Activated T-cell treated with anti-CD3 and anti-CD28 coated beads, Interleukin-2, amount 50 U/mL, for 24 hours (primary cell): Measurements from ENCODE around the gene COG7.
A peak's percentile ranks its signal among the peaks of the same experiment; 100 is the strongest.
"Not testable (repeated sequence)": the region's sequence is repeated elsewhere in the genome, so short reads cannot be mapped to it uniquely, and the experiment has no call there.

Source experiments
- DNase-seq: peaks from one replicate; pipeline ENCODE4 v3.0.0-alpha.2; 2020
- H3K27ac Mint-ChIP-seq: 2 replicates; pipeline ENCODE4 v1.8.0; 2020; ENCODE audit warnings: mild to moderate bottlenecking, mixed read lengths
- H3K27me3 Mint-ChIP-seq: 2 replicates; pipeline ENCODE4 v1.8.0; 2020; ENCODE audit warnings: mixed read lengths
- H3K36me3 Mint-ChIP-seq: 2 replicates; pipeline ENCODE4 v1.8.0; 2020; ENCODE audit warnings: low read depth, mixed read lengths
- H3K4me1 Mint-ChIP-seq: 2 replicates; pipeline ENCODE4 v1.8.0; 2020; ENCODE audit warnings: low read depth, mixed read lengths
- H3K4me3 Mint-ChIP-seq: 2 replicates; pipeline ENCODE4 v1.8.0; 2020; ENCODE audit warnings: mild to moderate bottlenecking, moderate library complexity, mixed read lengths
- H3K9me3 Mint-ChIP-seq: 2 replicates; pipeline ENCODE4 v1.8.0; 2020; ENCODE audit warnings: mixed read lengths

Gene COG7

DNA sequence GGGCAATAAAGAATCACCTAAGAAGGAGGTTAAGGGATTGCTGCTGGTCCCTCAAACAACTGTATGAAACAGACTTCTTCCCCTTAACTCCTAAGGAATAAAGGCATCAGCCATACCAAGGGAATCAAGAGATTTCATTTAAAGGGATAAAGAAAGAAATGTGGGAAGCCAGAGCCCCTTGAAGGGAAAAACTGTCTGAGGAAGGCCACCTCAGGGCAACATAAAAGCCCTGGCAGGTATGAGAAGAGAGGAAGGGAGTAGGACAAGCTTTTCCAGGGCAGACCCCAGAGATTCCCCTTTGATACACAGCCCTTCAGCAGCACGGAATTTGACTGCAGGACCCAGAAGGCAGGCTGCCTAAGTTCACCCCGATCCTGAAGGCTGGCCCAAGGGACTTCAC lies 43.5 kb downstream of the COG7 start:
- no peaks in the 10 kb centered on the region for H3K4me1 Mint-ChIP-seq
- peaks cover 88% of the 10 kb centered on the region for H3K36me3 Mint-ChIP-seq
- no peaks in the 10 kb centered on the region for H3K9me3 Mint-ChIP-seq
- no peak overlapping the region for H3K27ac Mint-ChIP-seq
- no peak for DNase-seq
- no peaks in the 10 kb centered on the region for H3K27me3 Mint-ChIP-seq
- H3K4me3 Mint-ChIP-seq = no peak overlapping the region

DNA sequence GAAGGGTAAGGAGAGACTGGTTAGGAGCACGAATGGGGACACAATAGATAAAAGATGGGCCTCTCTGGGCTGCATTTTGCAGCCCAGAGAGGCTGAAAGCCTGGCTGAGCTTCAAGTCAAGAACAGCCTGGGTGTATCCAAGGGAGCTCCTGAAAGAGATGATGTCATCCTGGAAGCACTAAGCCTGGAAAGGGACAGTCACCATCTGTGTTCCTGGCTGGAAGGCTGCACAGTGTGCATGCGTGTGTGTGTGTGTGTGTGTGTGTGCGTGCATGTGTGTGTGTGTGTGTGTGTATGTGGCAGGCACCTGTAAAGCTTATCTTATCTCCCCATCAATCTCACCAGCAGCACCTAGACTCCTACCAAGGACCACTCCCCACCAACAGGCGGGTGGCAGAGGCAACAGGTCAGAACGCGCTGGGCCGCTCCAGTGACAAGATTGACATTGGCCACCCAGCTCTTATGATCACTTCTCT lies 44.1 kb downstream of the COG7 start:
- Mint-ChIP-seq H3K9me3 (no peaks in the 10 kb centered on the region), H3K4me3 (no peak overlapping the region), H3K36me3 (peaks cover 88% of the 10 kb centered on the region), H3K27me3 (no peaks in the 10 kb centered on the region), H3K4me1 (no peaks in the 10 kb centered on the region), H3K27ac (no peak overlapping the region)
- DNase-seq = no peak

DNA sequence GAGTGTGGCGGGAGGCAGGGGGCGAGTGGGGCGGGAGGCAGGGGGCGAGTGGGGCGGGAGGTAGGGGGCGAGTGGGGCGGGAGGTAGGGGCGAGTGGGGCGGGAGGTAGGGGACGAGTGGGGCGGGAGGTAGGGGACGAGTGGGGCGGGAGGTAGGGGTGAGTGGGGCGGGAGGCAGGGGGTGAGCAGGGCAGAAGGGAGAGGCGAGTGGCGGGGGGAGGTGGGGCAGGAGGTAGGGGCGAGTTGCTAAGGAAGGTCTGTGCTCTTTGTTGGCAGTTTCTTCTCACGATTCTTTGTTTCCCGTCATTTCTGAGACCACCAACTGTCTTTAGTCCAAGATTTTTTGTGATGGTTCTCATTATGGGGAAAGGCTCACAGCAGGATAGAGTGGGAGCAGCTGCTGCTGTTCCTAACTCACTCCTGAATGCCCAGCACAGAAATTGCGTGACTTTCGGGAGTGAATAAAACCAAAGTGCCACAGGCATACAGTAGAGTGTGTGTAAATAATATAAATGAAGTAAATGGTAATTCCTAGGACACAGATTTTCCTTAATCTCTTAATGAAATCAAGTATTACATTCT lies 44.7 kb downstream of the COG7 start:
- Mint-ChIP-seq H3K27ac (no peak overlapping the region), H3K27me3 (no peaks in the 10 kb centered on the region), H3K36me3 (peaks cover 88% of the 10 kb centered on the region), H3K4me3 (no peak overlapping the region), H3K9me3 (no peaks in the 10 kb centered on the region), H3K4me1 (no peaks in the 10 kb centered on the region)
- DNase-seq = no peak

DNA sequence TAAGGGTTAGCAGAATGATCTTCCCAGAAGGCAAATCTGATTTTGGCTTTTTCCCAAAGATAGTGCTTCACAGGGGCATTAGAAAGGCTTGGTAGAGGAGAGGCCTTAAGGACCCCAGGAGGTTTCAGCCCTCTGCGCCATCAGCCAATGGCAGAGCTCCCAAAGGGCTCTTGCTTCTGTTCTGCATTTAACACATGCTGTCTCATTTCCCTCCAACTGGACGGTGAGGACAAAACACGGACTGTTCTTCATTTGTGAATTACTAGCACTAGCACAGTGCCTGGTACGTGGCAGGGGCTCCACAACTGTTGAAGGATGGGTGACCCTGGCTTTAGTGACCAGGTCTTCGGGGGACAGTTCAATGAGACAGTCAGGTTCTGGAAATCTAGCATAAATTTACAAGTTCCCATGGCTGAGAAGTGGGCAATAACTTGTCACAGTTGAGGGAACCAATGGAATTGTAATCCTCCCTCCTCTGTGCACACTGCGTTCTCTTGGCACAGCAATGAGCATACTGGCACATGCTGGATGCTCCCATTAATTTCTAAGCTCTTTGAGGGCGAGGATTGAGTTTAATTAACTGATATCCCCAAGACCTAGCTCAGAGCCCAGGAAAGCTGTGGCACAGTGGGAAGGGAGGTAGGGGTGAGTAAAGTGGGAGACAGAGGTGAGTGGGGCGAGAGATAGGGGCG lies 45.4 kb downstream of the COG7 start:
- Mint-ChIP-seq H3K27me3 (no peaks in the 10 kb centered on the region), H3K4me1 (no peaks in the 10 kb centered on the region), H3K9me3 (no peaks in the 10 kb centered on the region), H3K4me3 (no peak overlapping the region), H3K27ac (no peak overlapping the region), H3K36me3 (peaks cover 88% of the 10 kb centered on the region)
- DNase-seq = no peak

DNA sequence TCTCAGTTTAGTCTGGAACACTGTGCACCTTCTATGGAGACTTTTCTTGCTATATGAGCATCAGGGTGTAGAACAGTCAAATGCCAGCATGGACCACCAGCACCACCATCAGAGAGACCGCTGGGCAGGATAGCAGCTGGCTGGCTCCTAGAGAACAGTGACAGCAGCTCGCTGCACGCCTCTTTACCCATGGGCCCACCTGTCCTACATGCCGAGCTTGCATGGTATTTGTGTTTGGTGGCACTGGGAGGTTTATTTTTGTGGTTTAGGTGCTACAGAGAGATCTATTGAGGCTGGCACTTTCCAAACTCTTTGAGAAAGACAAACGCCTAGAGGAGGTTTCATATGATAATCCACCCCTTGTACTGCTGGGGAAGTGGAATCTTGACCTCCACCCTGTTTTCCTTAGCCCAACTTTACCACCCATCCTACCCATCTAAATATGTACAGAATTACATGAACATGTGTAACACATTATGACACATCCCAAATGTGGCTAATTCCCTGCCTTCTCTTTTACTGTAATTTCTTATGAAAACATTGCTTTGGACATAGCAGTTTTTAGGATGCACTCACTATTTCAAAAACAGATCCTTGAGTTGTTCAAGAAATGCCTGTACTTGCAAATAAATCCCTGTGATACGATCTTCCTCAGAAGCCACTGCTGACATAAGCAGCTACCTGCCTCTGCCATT lies 46.3 kb downstream of the COG7 start:
- Mint-ChIP-seq H3K27ac (no peak overlapping the region), H3K9me3 (no peaks in the 10 kb centered on the region), H3K4me3 (no peak overlapping the region), H3K27me3 (no peaks in the 10 kb centered on the region), H3K4me1 (no peaks in the 10 kb centered on the region), H3K36me3 (peaks cover 88% of the 10 kb centered on the region)
- DNase-seq = no peak

DNA sequence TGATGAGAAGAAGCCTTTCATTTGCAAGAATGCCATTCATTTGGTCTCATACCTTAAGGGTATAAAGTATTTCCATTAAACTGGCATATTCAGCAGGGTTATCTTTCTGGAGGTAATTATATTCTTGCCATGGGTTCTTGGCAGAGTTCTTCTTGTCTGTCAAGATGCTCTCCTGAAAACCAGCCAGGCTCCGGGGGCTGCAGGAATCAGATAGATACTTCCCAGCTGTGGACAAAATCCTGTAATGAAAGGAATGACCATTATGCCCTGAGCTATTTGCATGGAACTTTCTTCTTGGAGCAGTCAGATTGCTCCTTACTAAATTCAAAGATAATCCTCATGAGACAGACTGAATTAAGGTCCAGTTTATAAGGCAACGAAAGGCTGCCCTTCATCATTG lies 47.0 kb downstream of the COG7 start:
- Mint-ChIP-seq H3K36me3 (peaks cover 88% of the 10 kb centered on the region), H3K27ac (no peak overlapping the region), H3K4me1 (no peaks in the 10 kb centered on the region), H3K27me3 (no peaks in the 10 kb centered on the region), H3K4me3 (no peak overlapping the region), H3K9me3 (no peaks in the 10 kb centered on the region)
- no peak for DNase-seq

DNA sequence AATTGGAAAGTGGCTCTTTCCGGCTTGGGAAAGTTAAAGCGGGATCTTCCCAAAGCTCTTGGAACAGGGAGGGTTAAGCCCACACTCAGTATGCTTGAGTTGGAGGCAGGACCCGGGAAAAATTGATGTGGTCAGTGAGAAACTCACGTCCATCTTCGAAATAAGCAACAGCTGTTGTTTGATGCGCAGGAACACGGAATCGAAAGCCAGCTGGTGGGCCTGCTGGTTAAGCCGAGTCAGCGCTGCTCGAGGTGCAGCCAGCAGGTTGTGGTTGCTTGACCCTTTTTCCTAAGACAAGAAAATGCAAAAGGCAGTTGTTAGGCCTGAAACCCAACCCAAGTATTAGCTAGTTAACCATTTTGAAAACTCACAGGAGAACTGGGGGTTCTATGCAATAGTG lies 49.4 kb downstream of the COG7 start:
- H3K27ac Mint-ChIP-seq = no peak overlapping the region
- no peaks in the 10 kb centered on the region for H3K27me3 Mint-ChIP-seq
- no peak overlapping the region for H3K4me3 Mint-ChIP-seq
- no peaks in the 10 kb centered on the region for H3K4me1 Mint-ChIP-seq
- no peak for DNase-seq
- H3K36me3 Mint-ChIP-seq = peaks cover 90% of the 10 kb centered on the region
- no peaks in the 10 kb centered on the region for H3K9me3 Mint-ChIP-seq

DNA sequence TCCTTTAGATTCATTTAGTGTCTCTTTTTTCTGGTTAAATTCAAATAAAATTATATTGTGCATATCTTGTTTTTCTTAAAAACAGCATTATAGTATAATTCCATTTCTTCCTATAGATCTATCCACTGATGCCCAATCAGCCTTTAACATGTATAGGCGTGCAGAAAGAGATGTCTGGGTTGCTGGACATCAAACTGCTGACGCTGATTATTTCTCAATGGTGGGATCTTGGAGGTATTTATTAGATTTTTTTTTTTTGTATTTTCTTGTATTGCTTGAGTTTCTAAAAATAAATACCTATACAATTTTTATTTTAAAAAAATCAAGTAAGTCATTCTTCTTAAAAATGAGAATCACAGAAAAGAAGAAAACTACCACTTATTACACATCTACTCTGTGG lies 50.9 kb downstream of the COG7 start:
- Mint-ChIP-seq H3K4me3 (no peak overlapping the region), H3K4me1 (no peaks in the 10 kb centered on the region), H3K9me3 (no peaks in the 10 kb centered on the region), H3K36me3 (peaks cover 94% of the 10 kb centered on the region), H3K27me3 (no peaks in the 10 kb centered on the region), H3K27ac (no peak overlapping the region)
- DNase-seq = no peak

DNA sequence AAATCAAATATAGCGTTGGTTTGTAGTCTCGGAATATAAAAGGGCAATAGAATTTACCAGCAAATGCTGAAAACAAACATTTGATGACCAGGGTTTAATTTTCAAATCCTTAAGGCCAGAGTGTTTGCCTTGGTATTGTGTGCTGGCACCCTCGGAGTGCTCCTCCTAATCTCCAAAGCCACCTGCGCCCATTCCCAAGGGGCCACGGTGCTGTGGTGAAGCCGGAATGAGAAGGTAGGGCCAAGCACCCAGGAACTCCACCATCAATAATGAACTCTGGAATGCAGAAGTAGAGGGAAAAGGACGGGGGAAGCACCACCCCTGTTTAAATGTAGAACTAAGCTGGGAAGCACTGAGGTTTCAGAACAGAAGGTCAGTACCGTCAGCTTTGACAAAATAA lies 51.9 kb downstream of the COG7 start:
- no peaks in the 10 kb centered on the region for H3K27me3 Mint-ChIP-seq
- H3K4me3 Mint-ChIP-seq = no peak overlapping the region
- H3K4me1 Mint-ChIP-seq = no peaks in the 10 kb centered on the region
- no peak for DNase-seq
- peaks cover 92% of the 10 kb centered on the region for H3K36me3 Mint-ChIP-seq
- H3K9me3 Mint-ChIP-seq = no peaks in the 10 kb centered on the region
- no peak overlapping the region for H3K27ac Mint-ChIP-seq

DNA sequence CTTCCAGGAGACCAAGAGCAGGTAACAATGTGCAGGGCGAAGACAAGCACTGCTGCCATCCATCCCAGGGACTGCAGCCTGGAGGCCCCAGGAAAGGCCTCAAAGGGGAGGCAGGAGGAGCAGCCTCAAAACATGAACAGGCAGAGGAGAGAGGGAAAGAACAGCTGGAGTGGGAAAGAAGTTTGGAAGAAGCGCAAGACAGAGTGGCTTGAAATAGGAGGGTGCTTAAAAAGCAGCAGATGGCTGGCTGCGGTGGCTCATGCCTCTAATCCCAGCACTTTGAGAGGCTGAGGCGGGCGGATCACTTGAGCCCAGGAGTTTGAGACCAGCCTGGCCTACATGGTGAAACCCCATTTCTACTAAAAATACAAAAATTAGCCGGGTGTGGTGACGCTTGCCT lies 52.5 kb downstream of the COG7 start:
- H3K36me3 Mint-ChIP-seq = peaks cover 92% of the 10 kb centered on the region
- not testable (repeated sequence) for H3K4me1 Mint-ChIP-seq, H3K4me3 Mint-ChIP-seq, DNase-seq, H3K9me3 Mint-ChIP-seq, H3K27ac Mint-ChIP-seq, H3K27me3 Mint-ChIP-seq

DNA sequence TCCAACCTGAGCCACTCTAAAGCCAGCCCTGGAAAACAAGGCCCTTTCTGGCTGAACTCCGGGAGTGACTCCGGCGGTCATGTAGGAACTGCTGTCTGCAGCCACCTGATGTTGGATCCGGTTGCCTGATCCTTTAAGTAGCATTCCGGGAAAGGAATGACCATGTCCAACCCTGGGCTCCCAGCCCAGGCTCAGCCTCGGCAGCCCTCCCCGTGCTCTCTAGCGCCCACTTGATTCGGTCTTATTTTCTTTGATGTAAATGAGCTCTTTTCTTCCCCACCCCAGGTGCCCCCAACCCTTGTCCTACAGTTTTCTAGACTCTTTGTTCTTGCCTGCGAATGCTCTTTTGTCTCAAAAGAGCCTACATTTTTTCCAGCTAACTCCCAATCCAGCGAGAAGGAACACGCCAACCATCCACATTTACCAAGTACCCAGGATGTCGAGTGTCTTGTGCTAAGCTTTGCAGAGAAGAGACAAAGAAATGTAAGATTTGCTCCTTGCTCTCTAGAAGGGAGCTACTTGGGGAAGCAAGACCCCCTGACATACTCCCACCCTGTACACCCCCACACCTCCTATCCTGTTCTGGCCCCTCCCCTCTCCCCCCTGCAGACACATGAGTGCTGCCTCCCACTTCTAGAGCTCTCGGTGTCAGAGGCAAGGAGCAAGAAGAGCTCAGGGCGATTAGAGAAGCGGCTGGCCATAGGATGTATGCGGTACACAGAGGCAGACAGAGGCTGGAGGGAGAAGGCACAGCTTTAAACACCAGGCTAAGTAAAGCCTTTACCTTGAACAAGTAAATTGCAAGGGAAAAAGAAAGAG lies 53.8 kb downstream of the COG7 start:
- Mint-ChIP-seq H3K36me3 (peaks cover 88% of the 10 kb centered on the region), H3K27me3 (no peaks in the 10 kb centered on the region), H3K4me3 (no peak overlapping the region), H3K9me3 (no peaks in the 10 kb centered on the region), H3K4me1 (no peaks in the 10 kb centered on the region), H3K27ac (no peak overlapping the region)
- no peak for DNase-seq

DNA sequence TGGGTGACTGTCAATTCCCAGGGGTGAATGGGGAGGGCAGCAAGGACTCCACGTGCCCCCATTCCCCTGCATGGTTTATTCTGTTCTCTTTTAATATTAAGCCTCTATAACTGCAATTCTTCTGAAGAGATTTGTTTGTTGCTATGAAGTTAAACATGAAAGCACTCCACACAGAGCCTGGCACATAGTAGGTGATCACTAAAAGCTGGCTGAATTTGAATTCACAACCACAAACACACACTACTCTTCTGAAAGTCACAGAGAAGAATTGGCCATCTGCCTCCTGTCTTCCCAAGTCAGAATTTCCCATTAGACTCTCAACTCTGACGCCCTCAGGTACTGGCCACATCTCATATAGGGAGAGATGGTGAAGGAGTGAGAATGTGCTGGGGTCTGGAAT lies 55.5 kb downstream of the COG7 start:
- H3K4me3 Mint-ChIP-seq = no peak overlapping the region
- H3K4me1 Mint-ChIP-seq = no peaks in the 10 kb centered on the region
- DNase-seq = no peak
- H3K36me3 Mint-ChIP-seq = peaks cover 88% of the 10 kb centered on the region
- H3K9me3 Mint-ChIP-seq = no peaks in the 10 kb centered on the region
- no peaks in the 10 kb centered on the region for H3K27me3 Mint-ChIP-seq
- H3K27ac Mint-ChIP-seq = no peak overlapping the region

DNA sequence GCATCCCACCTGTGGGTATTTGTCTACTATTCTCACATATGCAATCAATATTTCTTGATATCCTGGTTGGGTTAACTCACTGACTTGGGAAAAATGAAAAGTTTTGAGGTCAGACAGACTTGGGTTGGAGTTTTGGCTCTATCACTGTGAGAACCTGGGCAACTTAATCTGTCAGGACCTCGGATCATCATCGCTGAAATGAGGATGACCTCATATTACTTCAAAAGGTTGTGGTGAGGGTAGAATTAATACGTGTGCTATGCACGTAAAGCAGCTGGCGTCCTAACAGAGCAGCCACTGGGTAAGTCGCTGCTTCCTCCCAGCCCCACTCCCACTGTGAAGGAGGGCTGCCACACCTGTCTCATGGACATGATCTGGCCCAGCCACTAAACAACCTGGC lies 57.3 kb downstream of the COG7 start:
- Mint-ChIP-seq H3K36me3 (peaks cover 92% of the 10 kb centered on the region), H3K4me3 (no peak overlapping the region), H3K27ac (peak overlapping the region; percentile 16), H3K9me3 (no peaks in the 10 kb centered on the region), H3K4me1 (no peaks in the 10 kb centered on the region), H3K27me3 (no peaks in the 10 kb centered on the region)
- no peak for DNase-seq

DNA sequence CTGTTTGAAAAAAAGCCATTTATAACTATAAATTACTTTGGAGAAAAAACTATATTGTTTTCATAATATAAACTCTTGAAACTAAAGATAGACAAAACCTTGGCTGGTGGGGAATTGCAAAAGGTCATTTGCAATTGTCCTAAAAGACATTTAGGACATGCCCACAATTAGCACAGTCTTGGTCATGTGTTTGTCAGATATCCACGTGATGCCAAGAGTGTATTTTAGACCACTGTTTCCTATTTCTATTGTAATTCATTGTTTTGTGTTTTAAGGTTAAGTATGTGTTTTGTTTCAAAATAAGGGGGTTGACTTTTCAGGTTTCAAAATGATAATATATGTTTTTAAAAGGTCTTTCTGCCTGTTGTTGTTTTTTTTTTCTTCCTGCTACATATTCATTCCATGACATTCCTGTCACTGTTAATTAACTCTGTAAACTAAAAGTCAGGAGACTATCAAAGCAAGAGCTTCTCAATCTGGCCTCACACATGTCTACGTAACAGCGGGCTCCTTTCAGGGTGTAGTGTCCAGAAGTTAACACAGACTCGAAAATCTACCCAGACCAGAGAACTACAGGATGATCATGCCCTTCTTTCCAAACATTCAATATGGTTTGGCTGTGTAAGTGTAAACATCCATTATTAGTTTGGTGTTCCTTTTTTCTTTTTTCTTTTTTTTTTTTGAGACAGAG lies 58.7 kb downstream of the COG7 start:
- no peak overlapping the region for H3K4me3 Mint-ChIP-seq
- no peaks in the 10 kb centered on the region for H3K9me3 Mint-ChIP-seq
- no peak overlapping the region for H3K27ac Mint-ChIP-seq
- H3K4me1 Mint-ChIP-seq = no peaks in the 10 kb centered on the region
- H3K27me3 Mint-ChIP-seq = no peaks in the 10 kb centered on the region
- DNase-seq = no peak
- H3K36me3 Mint-ChIP-seq = peaks cover 92% of the 10 kb centered on the region
